KG1 (cell line): ENCODE measurements around the gene SSH3.
A peak's percentile ranks its signal among the peaks of the same experiment; 100 is the strongest.
"Not testable (repeated sequence)": the region's sequence is repeated elsewhere in the genome, so short reads cannot be mapped to it uniquely, and the experiment has no call there.

Experiments used
- DNase-seq: peaks from one replicate; lab custom pipeline; 2025; lab: John Stamatoyannopoulos, UW

SSH3 gene

GRCh38 chr11:67312187-67313021, 9.1 kb downstream of the SSH3 start:
- no peak for DNase-seq

GRCh38 chr11:67313125-67313890, 10.0 kb downstream of the SSH3 start:
- DNase-seq: no peak

GRCh38 chr11:67314218-67314617, 10.9 kb downstream of the SSH3 start:
- no peak for DNase-seq

- no peak for DNase-seq
Measured at GRCh38 chr11:67315325-67315909, 12.1 kb downstream of the SSH3 start.

GRCh38 chr11:67316882-67317204, 13.5 kb downstream of the SSH3 start:
- DNase-seq: no peak

GRCh38 chr11:67317205-67317887, 14.0 kb downstream of the SSH3 start:
- DNase-seq: peak; percentile 100

- DNase-seq: no peak
Measured at GRCh38 chr11:67317888-67318555, 14.7 kb downstream of the SSH3 start.

- not testable (repeated sequence) for DNase-seq
Measured at GRCh38 chr11:67318876-67319275, 15.5 kb downstream of the SSH3 start.

GRCh38 chr11:67320011-67320410, 16.7 kb downstream of the SSH3 start:
- DNase-seq: no peak

- DNase-seq: no peak
Measured at GRCh38 chr11:67320691-67321090, 17.4 kb downstream of the SSH3 start.

- no peak for DNase-seq
Measured at GRCh38 chr11:67321313-67321871, 18.1 kb downstream of the SSH3 start.

GRCh38 chr11:67322049-67322448, 18.7 kb downstream of the SSH3 start:
- no peak for DNase-seq

GRCh38 chr11:67323526-67323925, 20.2 kb downstream of the SSH3 start:
- DNase-seq: no peak

- DNase-seq: no peak
Measured at GRCh38 chr11:67332081-67332691, 28.9 kb downstream of the SSH3 start.

- no peak for DNase-seq
Measured at GRCh38 chr11:67337257-67337656, 33.9 kb downstream of the SSH3 start.

- DNase-seq: no peak
Measured at GRCh38 chr11:67344264-67344663, 40.9 kb downstream of the SSH3 start.

GRCh38 chr11:67345247-67345919, 42.1 kb downstream of the SSH3 start:
- DNase-seq: no peak

GRCh38 chr11:67345920-67346819, 42.8 kb downstream of the SSH3 start:
- DNase-seq: peak; percentile 41

- DNase-seq: no peak
Measured at GRCh38 chr11:67347964-67348749, 44.8 kb downstream of the SSH3 start.
